ENCODE data around the gene SCNN1G.

Gene SCNN1G

GRCh38 chr16:23206986-23207385 lies 24.4 kb downstream of the SCNN1G start:
- TF ChIP-seq, protein P1, sequence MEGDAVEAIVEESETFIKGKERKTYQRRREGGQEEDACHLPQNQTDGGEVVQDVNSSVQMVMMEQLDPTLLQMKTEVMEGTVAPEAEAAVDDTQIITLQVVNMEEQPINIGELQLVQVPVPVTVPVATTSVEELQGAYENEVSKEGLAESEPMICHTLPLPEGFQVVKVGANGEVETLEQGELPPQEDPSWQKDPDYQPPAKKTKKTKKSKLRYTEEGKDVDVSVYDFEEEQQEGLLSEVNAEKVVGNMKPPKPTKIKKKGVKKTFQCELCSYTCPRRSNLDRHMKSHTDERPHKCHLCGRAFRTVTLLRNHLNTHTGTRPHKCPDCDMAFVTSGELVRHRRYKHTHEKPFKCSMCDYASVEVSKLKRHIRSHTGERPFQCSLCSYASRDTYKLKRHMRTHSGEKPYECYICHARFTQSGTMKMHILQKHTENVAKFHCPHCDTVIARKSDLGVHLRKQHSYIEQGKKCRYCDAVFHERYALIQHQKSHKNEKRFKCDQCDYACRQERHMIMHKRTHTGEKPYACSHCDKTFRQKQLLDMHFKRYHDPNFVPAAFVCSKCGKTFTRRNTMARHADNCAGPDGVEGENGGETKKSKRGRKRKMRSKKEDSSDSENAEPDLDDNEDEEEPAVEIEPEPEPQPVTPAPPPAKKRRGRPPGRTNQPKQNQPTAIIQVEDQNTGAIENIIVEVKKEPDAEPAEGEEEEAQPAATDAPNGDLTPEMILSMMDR (IDR thresholded peaks at IDR 0.05; ENCODE audit: extremely low read depth, insufficient read depth, missing control alignments), result no peak
- no peak for DNase-seq (ENCODE audit: low spot score)
- in situ Hi-C loops (cut with MboI; ENCODE audit: low pct_unique_long_range_greater_than_20kb, low sequenced_read_pairs, unreplicated experiment), result no loop called here

DNA sequence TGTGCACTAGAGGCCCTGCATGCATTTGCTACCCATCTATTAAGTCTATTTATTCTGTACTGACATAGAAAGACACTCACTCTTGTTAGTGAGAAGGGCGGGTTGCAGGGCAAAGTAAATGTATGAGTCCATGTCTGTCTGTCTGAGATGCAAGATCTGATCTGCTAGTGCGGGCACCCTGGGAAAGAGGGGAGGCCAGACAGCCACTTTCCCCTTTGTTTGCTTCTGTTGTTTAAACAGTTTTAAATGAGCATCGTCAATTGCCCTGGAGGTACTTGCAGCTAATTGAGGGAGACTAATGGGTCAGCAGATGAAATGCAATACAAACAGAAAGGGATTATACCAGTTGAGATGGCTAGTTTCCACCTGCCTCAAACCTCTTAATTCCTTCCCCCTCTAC lies 24.9 kb downstream of the SCNN1G start:
- no peak for DNase-seq (ENCODE audit: low spot score)
- in situ Hi-C loops (cut with MboI; ENCODE audit: low pct_unique_long_range_greater_than_20kb, low sequenced_read_pairs, unreplicated experiment), result no loop called here
- TF ChIP-seq, protein P1 (IDR thresholded peaks at IDR 0.05; ENCODE audit: extremely low read depth, insufficient read depth, missing control alignments), result no peak

- TF ChIP-seq, protein P1 (IDR thresholded peaks at IDR 0.05; ENCODE audit: extremely low read depth, insufficient read depth, missing control alignments), result no peak
- in situ Hi-C loops (cut with MboI; ENCODE audit: low pct_unique_long_range_greater_than_20kb, low sequenced_read_pairs, unreplicated experiment), result no loop called here
- no peak for DNase-seq (ENCODE audit: low spot score)
Observed at GRCh38 chr16:23209606-23210005, 27.1 kb downstream of the SCNN1G start.

DNA sequence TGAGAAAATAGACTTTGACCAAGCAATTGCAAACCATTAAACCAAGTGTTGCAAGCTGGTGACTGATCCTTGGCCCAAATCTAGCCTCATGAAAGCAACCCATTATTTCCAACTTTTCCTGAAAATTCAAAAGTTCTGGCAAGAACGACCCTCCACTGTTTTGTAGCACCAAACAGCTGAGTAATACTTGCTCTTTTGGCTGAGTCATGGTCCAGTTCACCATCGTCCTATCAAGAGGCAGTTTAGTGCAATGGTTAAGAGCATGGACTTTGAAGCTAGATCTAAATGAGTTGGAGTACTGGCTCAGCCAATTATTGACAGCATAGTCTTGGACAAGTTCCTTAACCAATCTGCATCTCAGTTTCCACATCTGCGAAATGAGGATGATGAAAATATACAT lies 31.3 kb downstream of the SCNN1G start:
- DNase-seq (ENCODE audit: low spot score), result no peak
- in situ Hi-C loops (cut with MboI; ENCODE audit: low pct_unique_long_range_greater_than_20kb, low sequenced_read_pairs, unreplicated experiment), result no loop called here
- TF ChIP-seq, protein P1 (IDR thresholded peaks at IDR 0.05; ENCODE audit: extremely low read depth, insufficient read depth, missing control alignments), result no peak

DNA sequence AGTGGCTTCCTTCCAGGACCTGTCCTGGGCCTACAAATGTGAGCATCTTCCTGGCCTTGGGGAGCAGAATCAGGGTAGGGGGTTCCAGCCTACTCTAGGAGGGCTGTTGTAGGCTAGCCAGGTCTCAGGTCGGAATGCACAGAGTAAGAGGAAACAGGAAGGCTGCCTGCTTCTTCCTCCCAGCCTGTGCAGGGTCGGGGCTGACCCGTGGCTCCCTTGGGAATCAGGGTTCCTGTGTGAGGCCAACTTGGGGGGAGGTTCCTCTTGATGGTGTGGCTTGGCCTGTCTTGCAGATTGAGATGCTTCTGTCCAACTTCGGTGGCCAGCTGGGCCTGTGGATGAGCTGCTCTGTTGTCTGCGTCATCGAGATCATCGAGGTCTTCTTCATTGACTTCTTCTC lies 32.3 kb downstream of the SCNN1G start:
- in situ Hi-C loops (cut with MboI; ENCODE audit: low pct_unique_long_range_greater_than_20kb, low sequenced_read_pairs, unreplicated experiment), result no loop called here
- DNase-seq (ENCODE audit: low spot score), result no peak
- TF ChIP-seq, protein P1 (IDR thresholded peaks at IDR 0.05; ENCODE audit: extremely low read depth, insufficient read depth, missing control alignments), result no peak

DNA sequence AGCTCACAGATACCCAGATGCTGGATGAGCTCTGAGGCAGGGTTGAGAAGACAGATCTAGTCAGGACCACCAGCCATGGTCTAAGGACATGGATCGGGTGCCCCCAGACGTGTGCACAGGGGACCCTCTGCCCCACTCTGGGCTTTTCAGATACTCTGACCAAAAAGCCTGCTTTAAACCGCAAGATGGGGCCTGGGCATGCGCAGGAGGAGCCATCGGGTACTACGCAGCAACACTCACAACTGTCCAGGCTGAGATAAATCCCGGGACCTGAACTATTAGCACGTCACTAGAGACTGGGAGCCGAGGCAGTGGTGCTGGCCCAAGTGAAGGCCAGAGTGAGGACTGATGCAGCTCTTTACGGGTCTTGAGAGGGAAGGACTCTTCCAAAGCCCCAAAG lies 32.9 kb downstream of the SCNN1G start:
- DNase-seq (ENCODE audit: low spot score), result no peak
- TF ChIP-seq, protein P1 (IDR thresholded peaks at IDR 0.05; ENCODE audit: extremely low read depth, insufficient read depth, missing control alignments), result no peak
- in situ Hi-C loops (cut with MboI; ENCODE audit: low pct_unique_long_range_greater_than_20kb, low sequenced_read_pairs, unreplicated experiment), result no loop called here
